ENCODE results near the gene MSMP.

GRCh38 chr9:35749515-35750255 is 4.4 kb downstream of the MSMP start:
- TF ChIP-seq CTCF (conservative IDR thresholded peaks at IDR 0.05) = no peak
- no peak for TF ChIP-seq EZH2 (IDR thresholded peaks at IDR 0.05; ENCODE audit: low read depth)

Measured in PC-9 (cell line).